Uterus (tissue), 4 donors: ENCODE data around the gene BNC2. TPM values are rescaled to one million over a fixed set of nuclear protein-coding genes. Genes with fewer than 3 reads are reported as not detected.

Source experiments
- DNase-seq, 2 donors: peaks; one replicate each; pipeline ENCODE4 v3.0.0-alpha.2; 2019 to 2020
- H3K27ac ChIP-seq, 2 donors: fragments of 200-600 bp; sonication (generic); 1 replicate in 1 of 2; 2 replicates in 1 of 2; pipeline ENCODE4 v1.5.1; 2016 to 2018
- H3K27me3 ChIP-seq, 2 donors: fragments of 200-600 bp; sonication (generic); one replicate each; pipeline ENCODE4 v1.5.1; 2018 to 2019; ENCODE audit warnings: control low read depth in 1 of 2
- H3K36me3 ChIP-seq, 2 donors: fragments of 200-600 bp; sonication (generic); one replicate each; pipeline ENCODE4 v1.5.1; 2019; ENCODE audit warnings: control low read depth in 1 of 2
- H3K4me1 ChIP-seq, 2 donors: fragments of 200-600 bp; sonication (generic); one replicate each; pipeline ENCODE4 v1.5.1; 2018 to 2019; ENCODE audit warnings: control low read depth in 1 of 2
- H3K4me3 ChIP-seq, 2 donors: fragments of 200-600 bp; sonication (generic); 1 replicate in 1 of 2; 2 replicates in 1 of 2; pipeline ENCODE4 v1.5.1; 2018 to 2019; ENCODE audit warnings: mild to moderate bottlenecking in 1 of 2
- H3K9me3 ChIP-seq, 2 donors: fragments of 200-600 bp; sonication (generic); one replicate each; pipeline ENCODE4 v1.5.1; 2019; ENCODE audit warnings: control low read depth in 1 of 2
- CTCF ChIP-seq, 4 experiments: fragments of 200-600 bp in 2 of 4; fragments of 450-650 bp in 2 of 4; sonication (generic) in 2 of 4; IDR thresholded peaks; one replicate each; pipeline ENCODE4 v1.5.1; 2016 to 2019; ENCODE audit warnings: antibody characterized with exemption in 4 of 4, mild to moderate bottlenecking in 2 of 4, moderate library complexity in 1 of 4
- POLR2A ChIP-seq, 2 donors: fragments of 450-650 bp; IDR thresholded peaks; one replicate each; pipeline ENCODE4 v1.6.1; 2016; ENCODE audit warnings: antibody characterized with exemption in 2 of 2, mild to moderate bottlenecking in 1 of 2, moderate library complexity in 1 of 2
- intact Hi-C: fragments of 100-400 bp; cut with DNase I; formaldehyde crosslinking; loops from one replicate; pipeline ENCODE4 v1.15.1; 2023; ENCODE audit warnings: low total_unique reads
- total RNA-seq, 4 donors: library from RNA; depleted of rRNA in 3 of 4; stranded (reverse); fragments of >200 nt in 3 of 4; gene quantifications; one replicate each; pipeline versions ENCODE4 v1.1.0 to v1.2.4, GENCODE V29; 2014 to 2023
- donor health status: DM: yes; HTN: yes; CAD: no.

Gene BNC2
- total RNA-seq, 4 donors from 2014 or later = 85.9 to 293 (median 93.4) TPM

DNA sequence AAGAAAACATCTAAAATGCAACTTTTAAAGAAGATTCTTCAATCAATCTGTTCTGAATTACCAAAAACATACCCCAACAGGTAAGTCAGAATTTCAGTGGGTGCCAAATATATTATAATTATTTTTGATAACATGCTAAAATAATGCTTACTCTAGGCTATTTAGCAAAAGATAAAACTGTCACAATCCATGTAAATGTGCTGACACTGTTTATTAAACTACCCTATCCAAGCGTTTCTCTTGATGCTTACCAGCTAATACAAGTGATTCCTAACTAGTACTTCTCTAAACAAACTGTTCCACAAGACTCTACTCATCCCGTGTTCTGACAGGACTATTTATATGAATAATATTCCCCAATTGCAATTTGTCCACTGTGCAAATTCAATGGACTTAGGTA is 236.7 kb downstream of the BNC2 start:
- H3K4me1 ChIP-seq = no peaks in the 10 kb centered on the region
- H3K36me3 ChIP-seq = no peaks in the 10 kb centered on the region
- TF ChIP-seq CTCF (IDR thresholded peaks at IDR 0.05) (no peak), POLR2A (IDR thresholded peaks at IDR 0.05) (no peak)
- no peak overlapping the region for H3K27ac ChIP-seq
- intact Hi-C loops = no loop called here
- H3K9me3 ChIP-seq = no peaks in the 10 kb centered on the region
- H3K4me3 ChIP-seq = no peak overlapping the region
- no peaks in the 10 kb centered on the region for H3K27me3 ChIP-seq
- no peak for DNase-seq

- no peak for DNase-seq
- TF ChIP-seq CTCF (IDR thresholded peaks at IDR 0.05) (no peak), POLR2A (IDR thresholded peaks at IDR 0.05) (no peak)
- Histone ChIP-seq H3K36me3 (no peaks in the 10 kb centered on the region), H3K27ac (peak overlapping the region in 1 of 2 donors; percentile 23), H3K4me1 (peaks cover 0 to 7% of the 10 kb centered on the region in 2 donors), H3K4me3 (no peak overlapping the region), H3K27me3 (no peaks in the 10 kb centered on the region), H3K9me3 (no peaks in the 10 kb centered on the region)
- intact Hi-C loops = no loop called here
Observed at GRCh38 chr9:16628413-16628812, 242.1 kb downstream of the BNC2 start.

GRCh38 chr9:16627967-16628366 is 242.5 kb downstream of the BNC2 start:
- DNase-seq = no peak
- Histone ChIP-seq H3K9me3 (no peaks in the 10 kb centered on the region), H3K27ac (peak overlapping the region in 1 of 2 donors; percentile 23), H3K36me3 (no peaks in the 10 kb centered on the region), H3K4me3 (no peak overlapping the region), H3K27me3 (no peaks in the 10 kb centered on the region), H3K4me1 (peaks cover 0 to 7% of the 10 kb centered on the region in 2 donors)
- no peak for TF ChIP-seq POLR2A (IDR thresholded peaks at IDR 0.05)
- no peak for TF ChIP-seq CTCF (IDR thresholded peaks at IDR 0.05)
- intact Hi-C loops = no loop called here

DNA sequence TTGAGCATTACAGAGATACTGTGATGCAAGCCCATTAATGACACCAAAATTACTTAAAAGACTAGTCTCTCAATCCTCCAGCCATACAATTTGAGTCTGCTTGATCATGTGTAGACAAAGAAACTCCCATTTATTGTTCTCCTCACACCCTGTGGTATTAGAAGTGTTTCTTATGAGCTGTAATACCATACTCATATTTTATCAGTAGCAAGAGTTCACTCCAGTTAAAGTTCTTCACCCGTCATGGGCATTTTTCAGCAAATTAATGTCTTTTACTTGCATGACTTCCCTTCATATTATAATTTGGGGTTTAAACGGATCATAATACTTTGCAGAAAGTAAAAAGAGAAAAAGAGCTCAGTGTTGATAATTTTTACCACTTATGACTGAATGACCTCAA is 242.9 kb downstream of the BNC2 start:
- DNase-seq = no peak
- H3K27ac ChIP-seq = peak overlapping the region in 1 of 2 donors; percentile 68
- peaks cover 0 to 7% of the 10 kb centered on the region in 2 donors for H3K4me1 ChIP-seq
- no peak for TF ChIP-seq POLR2A (IDR thresholded peaks at IDR 0.05)
- TF ChIP-seq CTCF (IDR thresholded peaks at IDR 0.05) = no peak
- H3K4me3 ChIP-seq = no peak overlapping the region
- intact Hi-C loops = no loop called here
- no peaks in the 10 kb centered on the region for H3K36me3 ChIP-seq
- H3K27me3 ChIP-seq = no peaks in the 10 kb centered on the region
- H3K9me3 ChIP-seq = no peaks in the 10 kb centered on the region

DNA sequence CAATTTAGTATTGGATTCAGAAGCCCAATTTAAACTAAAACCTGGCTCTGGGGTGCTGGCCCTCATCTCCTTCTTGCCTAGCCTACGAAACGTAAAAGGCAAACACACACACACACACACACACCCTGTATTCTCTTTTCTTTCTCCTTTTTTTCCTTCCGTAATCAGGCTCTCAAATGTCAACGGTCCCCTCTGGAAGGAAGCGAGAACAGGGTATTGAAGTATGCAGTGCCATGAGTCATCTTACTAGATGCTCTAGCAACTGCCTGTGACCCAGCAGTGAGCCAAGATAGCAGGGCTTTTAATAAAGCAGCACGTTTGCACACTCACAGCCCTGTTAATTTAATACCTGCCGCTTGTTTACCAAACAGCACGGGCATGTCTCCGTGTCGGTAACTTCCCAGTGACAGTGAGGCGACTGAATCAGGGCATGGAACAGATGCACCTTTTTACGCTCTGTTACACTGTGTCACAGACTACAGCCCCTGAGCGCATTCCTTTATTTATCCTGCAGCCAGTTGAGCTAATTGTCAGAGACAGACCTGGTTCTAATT is 243.8 kb downstream of the BNC2 start:
- no peak for TF ChIP-seq POLR2A (IDR thresholded peaks at IDR 0.05)
- TF ChIP-seq CTCF (IDR thresholded peaks at IDR 0.05) = no peak
- DNase-seq = peak in 1 of 2 donors; percentile 38
- peaks cover 0 to 7% of the 10 kb centered on the region in 2 donors for H3K4me1 ChIP-seq
- no peaks in the 10 kb centered on the region for H3K36me3 ChIP-seq
- H3K27me3 ChIP-seq = no peaks in the 10 kb centered on the region
- intact Hi-C loops = no loop called here
- H3K4me3 ChIP-seq = no peak overlapping the region
- peak overlapping the region; percentile 53 to 68 for H3K27ac ChIP-seq
- no peaks in the 10 kb centered on the region for H3K9me3 ChIP-seq
